SU-DHL-6 (cell line): ENCODE data around the gene HSF2BP.

Experiments used
- H2AFZ ChIP-seq: fragments of 200-600 bp; sonication (generic); 2 replicates; pipeline ENCODE4 v1.6.1; 2014; ENCODE audit warnings: low read depth, mild to moderate bottlenecking, moderate library complexity, mixed read lengths, antibody characterized with exemption, low read length; ENCODE audit not compliant: severe bottlenecking
- H3F3A ChIP-seq: fragments of 200-600 bp; shearing (Covaris generic); 2 replicates; pipeline ENCODE4 v1.6.0; 2016; ENCODE audit warnings: antibody characterized with exemption, mild to moderate bottlenecking; ENCODE audit not compliant: insufficient read depth
- H3K27ac ChIP-seq: fragments of 200-600 bp; sonication (generic); 2 replicates; pipeline ENCODE4 v1.5.1; 2016; ENCODE audit warnings: low read depth, mild to moderate bottlenecking, low read length, moderate library complexity, mixed read lengths
- H3K27me3 ChIP-seq: fragments of 200-600 bp; sonication (generic), shearing (Covaris generic); 2 replicates; pipeline ENCODE4 v1.6.0; 2014; ENCODE audit warnings: mild to moderate bottlenecking, low read length
- H3K36me3 ChIP-seq: fragments of 200-600 bp; sonication (generic); 2 replicates; pipeline ENCODE4 v1.6.1; 2014; ENCODE audit warnings: mild to moderate bottlenecking, low read length, mixed read lengths
- H3K4me2 ChIP-seq: fragments of 300-600, 200-600 bp; shearing (Covaris generic), sonication (generic); 2 replicates; pipeline ENCODE4 v1.6.0; 2014; ENCODE audit warnings: low read length, low read depth, mild to moderate bottlenecking; ENCODE audit not compliant: poor library complexity, severe bottlenecking
- H3K4me3 ChIP-seq: fragments of 200-600 bp; sonication (generic); 2 replicates; pipeline ENCODE4 v1.5.1; 2014; ENCODE audit warnings: antibody characterized with exemption, low read length, mild to moderate bottlenecking, mixed read lengths; ENCODE audit not compliant: insufficient read depth, poor library complexity, severe bottlenecking
- H3K79me2 ChIP-seq: fragments of 200-600 bp; sonication (generic); 2 replicates; pipeline ENCODE4 v1.6.1; 2014; ENCODE audit warnings: mild to moderate bottlenecking, low read length, moderate library complexity; ENCODE audit not compliant: insufficient read depth
- H3K9ac ChIP-seq: fragments of 200-600 bp; sonication (generic); 2 replicates; pipeline ENCODE4 v1.7.0; 2014; ENCODE audit warnings: mild to moderate bottlenecking, low read length
- H3K9me2 ChIP-seq: fragments of 200-600 bp; sonication (generic); replicated peaks from 2 replicates; pipeline ENCODE4 v1.6.1; 2014; ENCODE audit warnings: low read length; ENCODE audit not compliant: insufficient read depth
- H3K9me3 ChIP-seq: fragments of 200-600 bp; sonication (generic); 2 replicates; pipeline ENCODE4 v1.6.1; 2014; ENCODE audit warnings: low read length, mixed read lengths; ENCODE audit not compliant: insufficient read depth
- H4K20me1 ChIP-seq: fragments of 200-600 bp; sonication (generic); 2 replicates; pipeline ENCODE4 v1.6.1; 2014; ENCODE audit warnings: low read depth, mild to moderate bottlenecking, antibody characterized with exemption, low read length, moderate library complexity, mixed read lengths
- CTCF ChIP-seq: fragments of 200-600 bp; sonication (generic); IDR thresholded peaks from one replicate; pipeline ENCODE4 v1.5.1; 2017; ENCODE audit warnings: antibody characterized with exemption, mild to moderate bottlenecking, low read length, moderate library complexity; ENCODE audit not compliant: insufficient read depth, poor library complexity, severe bottlenecking
- EZH2phosphoT487 ChIP-seq: fragments of 200-600 bp; sonication (generic), shearing (Covaris generic); conservative IDR thresholded peaks from 2 replicates; pipeline ENCODE4 v1.6.1; 2018; ENCODE audit warnings: mild to moderate bottlenecking, antibody characterized with exemption, low read length, moderate library complexity, mixed read lengths

HSF2BP gene

GRCh38 chr21:43637530-43638158, 21.6 kb downstream of the HSF2BP start:
- Histone ChIP-seq H3K9me3 (no peaks in the 10 kb centered on the region), H3K9ac (no peak overlapping the region), H4K20me1 (no peaks in the 10 kb centered on the region), H2AFZ (no peak overlapping the region), H3K36me3 (no peaks in the 10 kb centered on the region), H3K79me2 (no peaks in the 10 kb centered on the region), H3K27ac (no peak overlapping the region), H3K27me3 (no peaks in the 10 kb centered on the region), H3K4me3 (no peak overlapping the region), H3K9me2 (no peaks in the 10 kb centered on the region), H3F3A (no peaks in the 10 kb centered on the region), H3K4me2 (no peak overlapping the region)
- TF ChIP-seq CTCF (no peak), EZH2phosphoT487 (no peak)

- Histone ChIP-seq H3K27ac (no peak overlapping the region), H3K9ac (no peak overlapping the region), H2AFZ (no peak overlapping the region), H4K20me1 (no peaks in the 10 kb centered on the region), H3K79me2 (no peaks in the 10 kb centered on the region), H3K27me3 (no peaks in the 10 kb centered on the region), H3K4me2 (no peak overlapping the region), H3K4me3 (no peak overlapping the region), H3K9me3 (no peaks in the 10 kb centered on the region), H3K36me3 (no peaks in the 10 kb centered on the region), H3F3A (no peaks in the 10 kb centered on the region), H3K9me2 (no peaks in the 10 kb centered on the region)
- TF ChIP-seq EZH2phosphoT487 (no peak), CTCF (no peak)
Observed at GRCh38 chr21:43635436-43635835, 23.9 kb downstream of the HSF2BP start.

GRCh38 chr21:43634618-43635017, 24.7 kb downstream of the HSF2BP start:
- H3K27me3 ChIP-seq, result no peaks in the 10 kb centered on the region
- no peaks in the 10 kb centered on the region for H3K9me2 ChIP-seq
- no peak overlapping the region for H2AFZ ChIP-seq
- H3K9ac ChIP-seq, result no peak overlapping the region
- H3K36me3 ChIP-seq, result no peaks in the 10 kb centered on the region
- no peaks in the 10 kb centered on the region for H3F3A ChIP-seq
- no peak overlapping the region for H3K4me2 ChIP-seq
- no peak overlapping the region for H3K27ac ChIP-seq
- H3K4me3 ChIP-seq, result no peak overlapping the region
- no peaks in the 10 kb centered on the region for H3K9me3 ChIP-seq
- no peaks in the 10 kb centered on the region for H3K79me2 ChIP-seq
- H4K20me1 ChIP-seq, result no peaks in the 10 kb centered on the region
- TF ChIP-seq EZH2phosphoT487 (no peak), CTCF (no peak)
